ENCODE measurements around the gene FIG4.
"Not testable (repeated sequence)": the region's sequence is repeated elsewhere in the genome, so short reads cannot be mapped to it uniquely, and the experiment has no call there.

FIG4 gene

GRCh38 chr6:109762769-109763441 is 71.8 kb downstream of the FIG4 start:
- DNase-seq: no peak

GRCh38 chr6:109766167-109766566 is 75.1 kb downstream of the FIG4 start:
- no peak for DNase-seq

DNA sequence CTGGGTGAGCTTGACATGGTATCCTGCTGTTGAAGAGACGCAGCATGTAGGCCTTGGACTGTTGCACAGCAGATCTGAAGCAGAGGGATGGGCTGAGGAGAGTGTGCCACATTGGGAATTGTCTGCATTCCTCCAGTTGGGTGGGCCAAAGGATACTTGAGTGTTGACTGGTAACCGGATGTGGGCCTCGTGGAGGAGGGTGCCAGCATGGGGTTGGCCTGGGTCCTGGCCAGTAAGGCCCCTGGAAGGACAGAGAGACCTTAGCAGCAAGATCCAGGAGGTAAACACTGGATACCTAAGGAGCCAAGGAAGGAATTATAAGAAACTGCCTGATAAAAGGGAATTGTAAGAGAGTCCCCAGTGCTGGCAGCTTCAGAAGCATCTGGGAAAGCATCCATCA is 76.9 kb downstream of the FIG4 start:
- DNase-seq: no peak

GRCh38 chr6:109768485-109768884 is 77.4 kb downstream of the FIG4 start:
- DNase-seq: no peak

GRCh38 chr6:109769213-109769612 is 78.1 kb downstream of the FIG4 start:
- no peak for DNase-seq

DNA sequence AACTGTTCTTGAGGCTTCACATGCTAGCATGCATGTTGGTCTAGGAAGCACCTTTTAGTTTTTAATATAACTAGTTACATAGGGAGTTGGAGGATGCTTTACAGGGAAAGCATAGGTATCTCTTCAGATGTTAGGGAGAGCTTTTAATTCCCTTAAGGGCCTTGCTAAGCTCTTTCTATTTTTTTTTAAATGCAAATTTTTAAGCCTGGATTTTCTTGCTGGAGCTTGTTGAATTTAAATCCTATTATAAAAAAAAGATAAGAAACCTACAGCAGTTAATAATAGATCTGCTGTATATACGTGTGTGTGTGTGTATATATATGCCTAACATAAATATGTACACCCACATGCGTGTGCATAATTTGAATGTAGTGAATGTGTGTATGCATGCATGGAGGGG is 79.0 kb downstream of the FIG4 start:
- no peak for DNase-seq

DNA sequence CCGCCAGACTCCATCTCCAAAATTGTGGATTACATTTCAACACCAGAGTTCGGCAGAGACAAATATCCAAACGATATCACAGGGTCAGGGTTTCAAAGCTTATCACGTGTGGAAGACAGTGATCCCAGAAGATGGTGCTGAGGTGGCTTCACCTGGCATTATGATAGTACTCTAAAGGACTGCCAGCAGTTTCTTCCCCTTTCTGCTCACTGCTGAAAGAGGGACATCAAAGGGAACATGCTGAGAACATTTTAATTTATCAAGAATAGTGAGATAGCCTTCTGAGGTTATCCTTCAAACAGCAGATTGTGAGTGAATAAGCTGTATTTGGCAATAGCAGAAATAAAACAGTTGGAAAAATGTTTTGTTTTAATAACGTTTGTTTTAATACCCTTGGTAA is 79.7 kb downstream of the FIG4 start:
- no peak for DNase-seq

DNA sequence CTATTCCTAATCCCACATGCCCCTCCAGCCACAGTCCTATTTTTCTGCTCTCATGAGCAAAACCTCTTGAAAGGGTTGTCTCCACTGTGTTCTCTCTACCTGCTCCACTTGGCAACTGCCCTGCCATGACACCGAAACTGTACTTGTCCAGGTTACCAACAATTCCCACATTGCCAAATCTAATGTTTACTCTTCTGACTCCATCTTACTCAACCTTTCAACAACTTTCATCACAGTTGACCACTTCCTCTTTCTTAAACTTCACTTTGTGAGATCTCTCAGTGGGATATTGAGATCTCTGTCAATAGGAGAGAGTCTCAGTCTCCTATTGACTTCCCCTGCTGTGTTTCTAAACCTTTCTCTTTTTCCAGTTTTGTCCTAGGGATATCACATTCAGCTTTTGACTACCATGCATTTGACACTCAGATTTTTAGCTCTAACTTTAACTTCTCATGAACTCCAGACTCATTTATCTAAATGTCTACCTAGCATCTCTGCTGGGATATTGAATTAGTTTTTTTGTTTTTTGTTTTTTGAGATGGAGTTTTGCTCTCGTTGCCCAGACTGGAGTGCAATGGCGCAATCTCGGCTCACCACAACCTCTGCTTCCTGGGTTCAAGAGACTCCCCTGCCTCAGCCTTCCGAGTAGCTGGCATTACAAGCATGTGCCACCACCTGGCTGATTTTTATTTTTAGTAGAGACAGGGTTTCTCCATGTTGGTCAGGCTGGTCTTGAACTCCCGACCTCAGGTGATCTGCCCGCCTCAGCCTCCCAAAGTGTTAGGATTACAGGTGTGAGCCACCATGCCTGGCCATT is 81.1 kb downstream of the FIG4 start:
- DNase-seq: not testable (repeated sequence)

DNA sequence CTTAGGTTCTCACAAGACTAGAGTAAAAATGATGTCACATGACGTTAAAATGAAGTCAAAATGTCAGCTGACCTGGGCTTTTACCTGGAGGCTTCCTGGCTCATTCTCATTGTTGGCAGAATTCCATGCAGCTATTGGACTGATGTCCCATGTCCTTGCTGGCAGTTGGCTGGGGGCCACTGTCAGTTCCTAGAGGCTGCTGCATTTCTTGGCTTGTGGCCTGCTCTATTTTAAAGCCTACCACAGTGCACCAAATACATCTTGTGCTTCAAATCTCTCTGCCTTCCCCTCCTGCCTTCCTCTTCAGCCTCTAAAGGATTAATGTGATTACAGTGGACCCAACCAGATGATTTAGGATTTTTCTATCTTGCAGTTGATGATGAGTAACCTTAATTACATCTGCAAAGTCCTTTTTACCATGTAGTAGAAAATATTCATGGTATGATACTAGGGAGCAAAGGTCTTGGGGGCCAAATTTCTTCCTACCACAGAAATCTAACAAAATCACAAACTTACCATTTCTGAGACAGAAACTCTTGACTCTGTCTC is 81.9 kb downstream of the FIG4 start:
- DNase-seq: no peak

DNA sequence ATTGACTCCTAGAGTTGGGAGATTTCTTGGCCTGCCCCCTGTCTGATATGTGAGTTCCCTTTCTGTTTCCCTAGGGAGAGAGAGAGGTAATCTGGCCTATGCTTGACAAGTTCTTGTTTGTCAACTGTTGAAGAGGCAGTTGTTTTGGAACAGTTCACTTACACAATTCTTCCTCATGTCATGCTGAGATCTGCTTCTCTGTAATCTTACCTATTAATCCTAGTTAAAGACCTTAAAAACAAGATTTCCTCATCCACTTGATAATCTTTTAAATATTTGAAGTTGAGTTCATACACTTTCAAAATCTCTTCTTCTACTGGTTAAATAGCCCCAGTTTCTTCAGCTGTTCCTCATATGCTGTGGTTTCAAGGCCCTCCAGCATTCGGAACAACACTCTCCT is 89.9 kb downstream of the FIG4 start:
- no peak for DNase-seq

- DNase-seq: no peak
Observed at GRCh38 chr6:109782491-109782999, 91.4 kb downstream of the FIG4 start.

GRCh38 chr6:109783250-109783986 is 92.3 kb downstream of the FIG4 start:
- DNase-seq: no peak

GRCh38 chr6:109787312-109787711 is 96.2 kb downstream of the FIG4 start:
- DNase-seq: no peak

GRCh38 chr6:109788687-109789086 is 97.6 kb downstream of the FIG4 start:
- no peak for DNase-seq

DNA sequence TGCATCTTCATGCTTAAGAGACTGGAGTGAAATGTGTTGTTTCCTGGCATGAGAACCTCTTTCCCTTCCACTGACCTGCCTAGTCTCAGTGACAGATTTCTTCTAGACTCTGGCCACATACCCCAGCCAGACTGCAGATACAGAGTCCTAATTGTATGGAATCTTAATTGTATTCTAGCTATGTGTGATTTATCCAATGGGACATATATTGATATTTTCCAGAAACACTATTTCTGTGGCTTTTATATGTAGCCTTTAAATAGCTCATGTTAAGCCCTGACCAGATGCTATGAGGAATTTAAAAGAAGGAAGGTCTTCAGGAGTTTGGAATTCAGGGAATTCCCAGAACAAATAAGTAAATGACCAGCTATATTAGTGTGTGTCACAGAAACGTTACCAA is 99.0 kb downstream of the FIG4 start:
- DNase-seq: no peak

DNA sequence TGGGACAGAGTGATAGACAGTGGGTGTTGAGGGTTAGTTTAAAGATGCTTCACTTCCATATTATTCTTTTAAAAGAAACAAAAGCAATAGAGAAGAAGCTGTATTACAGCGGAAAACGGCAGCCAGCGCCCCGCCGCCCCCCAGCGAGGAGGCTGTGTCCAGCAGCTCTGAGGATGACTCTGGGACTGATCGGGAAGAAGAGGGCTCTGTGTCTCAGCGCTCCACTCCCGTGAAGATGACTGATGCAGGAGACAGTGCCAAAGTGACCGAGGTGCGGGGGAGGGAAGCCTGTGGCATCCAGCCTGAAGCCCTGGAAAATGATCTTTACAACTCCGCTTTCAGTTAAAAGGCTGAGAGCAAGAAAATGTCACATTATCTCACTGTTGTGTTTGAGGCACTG is 100.2 kb downstream of the FIG4 start:
- DNase-seq: peak; percentile 12

- no peak for DNase-seq
Observed at GRCh38 chr6:109793021-109793420, 101.9 kb downstream of the FIG4 start.

- no peak for DNase-seq
Observed at GRCh38 chr6:109793792-109794191, 102.7 kb downstream of the FIG4 start.

DNA sequence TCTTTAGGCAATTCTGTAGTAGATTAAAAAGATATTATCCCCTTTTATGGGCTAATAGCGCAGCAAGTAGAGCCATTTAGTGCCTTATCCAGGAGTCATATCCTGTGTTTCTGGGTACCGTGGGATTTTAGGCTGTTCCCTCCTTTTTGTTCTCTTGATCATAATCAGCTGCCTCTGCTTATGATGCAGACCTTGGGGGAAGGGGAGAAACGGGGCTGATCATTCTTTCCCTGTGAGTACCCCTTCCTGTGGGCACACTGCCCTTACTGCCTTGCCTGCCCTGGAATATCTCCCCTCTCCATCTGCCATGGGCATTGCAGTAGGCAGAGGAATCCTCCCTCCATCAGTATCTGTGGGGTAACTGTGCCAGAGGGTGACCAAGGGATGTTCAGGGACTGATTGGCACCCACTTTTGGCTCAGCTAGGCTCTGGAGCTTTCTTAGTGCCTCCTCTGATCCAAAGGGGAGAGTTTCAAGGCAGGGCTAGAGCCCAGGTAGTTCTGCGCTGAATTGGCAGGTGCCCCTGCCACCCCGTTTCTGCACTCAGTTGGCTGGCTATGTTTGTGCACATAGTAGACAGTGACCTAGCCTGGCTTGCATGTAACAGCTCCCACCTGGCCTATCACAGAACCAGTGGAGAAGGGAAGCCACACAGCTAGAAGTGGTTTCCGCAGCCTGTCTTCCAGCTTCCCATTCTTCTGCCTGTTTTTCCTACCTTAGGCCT is 103.3 kb downstream of the FIG4 start:
- no peak for DNase-seq

DNA sequence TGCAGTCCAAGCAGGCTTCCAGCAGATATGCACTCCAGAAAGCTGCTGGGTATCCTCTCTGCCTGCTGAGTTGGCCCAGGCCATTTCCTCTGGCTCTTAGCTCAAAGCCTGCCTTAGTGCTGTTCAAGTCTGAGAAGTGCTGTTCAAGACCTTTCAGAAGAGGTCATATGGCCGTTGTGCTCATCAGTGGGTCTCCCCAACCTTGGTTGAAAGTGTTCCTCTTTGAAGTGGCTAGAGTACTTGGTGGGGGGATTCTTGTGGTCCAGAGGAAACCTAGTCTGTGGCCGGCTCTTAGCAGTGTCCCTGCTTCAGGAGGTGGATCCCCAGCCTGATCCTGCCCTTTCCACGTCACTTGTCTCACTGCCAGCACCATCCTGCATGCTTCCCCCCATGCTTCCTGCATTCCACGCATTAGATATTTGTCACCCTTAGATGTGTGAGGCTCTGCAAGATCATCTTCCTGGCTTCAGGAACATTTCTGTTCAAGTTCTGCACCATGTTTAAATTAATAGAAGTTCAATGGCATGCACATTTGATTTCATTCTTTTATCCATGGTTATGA is 105.0 kb downstream of the FIG4 start:
- DNase-seq: no peak

DNA sequence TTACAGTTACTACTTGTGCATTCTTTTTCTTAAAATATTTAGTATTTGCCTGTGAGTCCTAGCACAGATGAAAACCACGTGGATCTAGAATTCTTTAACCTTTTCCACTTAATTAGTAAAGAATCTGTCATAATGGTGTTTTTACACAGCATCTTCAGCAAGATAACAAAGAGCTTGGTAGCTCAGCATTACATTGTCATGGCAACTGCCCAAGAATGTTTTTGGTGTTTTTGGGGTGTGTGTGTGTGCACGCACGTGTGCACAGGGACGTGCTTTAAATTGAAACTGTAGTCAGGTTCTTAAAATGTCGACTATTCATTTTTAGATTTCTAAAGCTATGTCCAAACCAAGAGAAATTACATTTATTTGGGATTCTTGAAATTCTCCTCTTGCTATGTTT is 108.0 kb downstream of the FIG4 start:
- no peak for DNase-seq

DNA sequence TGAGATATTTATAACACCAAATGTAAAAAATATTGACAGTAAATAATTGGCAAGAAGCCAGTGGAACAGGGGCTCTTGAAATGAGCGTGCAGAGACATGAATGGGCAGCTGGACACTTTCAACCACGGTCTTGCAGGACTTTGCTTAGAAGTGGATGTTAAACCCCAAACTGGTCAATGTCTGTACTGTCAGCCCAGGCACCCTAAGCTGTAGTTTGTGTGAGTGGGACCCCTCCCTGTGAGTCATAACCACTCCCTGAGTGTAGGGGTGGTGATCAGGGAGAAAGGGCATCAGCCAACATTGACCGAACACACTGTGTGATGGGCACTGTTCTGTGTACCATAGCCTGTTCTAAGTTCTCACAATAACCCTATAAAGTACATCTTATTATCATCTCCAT is 108.6 kb downstream of the FIG4 start:
- no peak for DNase-seq

Data from retina (tissue), 1 donor.